Measurements from ENCODE around the gene MKRN2.
"Not testable (repeated sequence)": the region's sequence is repeated elsewhere in the genome, so short reads cannot be mapped to it uniquely, and the experiment has no call there.

The MKRN2 gene

DNA sequence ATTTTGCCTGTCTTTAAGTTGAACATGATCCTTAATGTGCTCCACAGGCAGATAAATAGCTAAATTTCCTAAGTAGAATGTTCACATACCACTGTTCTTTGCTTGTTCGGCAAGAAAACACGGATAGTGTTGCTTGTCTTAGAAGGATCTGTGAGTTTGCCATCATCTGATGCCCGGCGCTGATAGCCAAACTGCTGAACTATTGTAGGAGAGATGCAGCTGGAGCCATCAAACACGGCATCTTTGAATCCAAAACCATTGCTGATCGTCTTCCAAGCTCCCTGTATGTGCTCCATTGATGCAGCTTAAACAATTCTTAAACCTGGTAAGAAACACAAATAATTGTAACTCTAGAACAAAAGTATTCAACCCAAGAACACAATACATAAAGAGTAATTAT is 61.5 kb downstream of the MKRN2 start:
- H2AFZ ChIP-seq: no peak overlapping the region
- H3K4me3 ChIP-seq (ENCODE audit: low read depth, low read length): no peak overlapping the region
- peak overlapping the region; percentile 13 for H3K4me2 ChIP-seq (ENCODE audit: low read length)
- no peak overlapping the region for H3K9ac ChIP-seq
- peak overlapping the region; percentile 16 for H3K27ac ChIP-seq
- no peaks in the 10 kb centered on the region for H3K9me3 ChIP-seq (ENCODE audit: control insufficient read depth, low read length)
- H3K36me3 ChIP-seq (ENCODE audit: control insufficient read depth, insufficient read depth, low read length): no peaks in the 10 kb centered on the region
- TF ChIP-seq, protein P1, sequence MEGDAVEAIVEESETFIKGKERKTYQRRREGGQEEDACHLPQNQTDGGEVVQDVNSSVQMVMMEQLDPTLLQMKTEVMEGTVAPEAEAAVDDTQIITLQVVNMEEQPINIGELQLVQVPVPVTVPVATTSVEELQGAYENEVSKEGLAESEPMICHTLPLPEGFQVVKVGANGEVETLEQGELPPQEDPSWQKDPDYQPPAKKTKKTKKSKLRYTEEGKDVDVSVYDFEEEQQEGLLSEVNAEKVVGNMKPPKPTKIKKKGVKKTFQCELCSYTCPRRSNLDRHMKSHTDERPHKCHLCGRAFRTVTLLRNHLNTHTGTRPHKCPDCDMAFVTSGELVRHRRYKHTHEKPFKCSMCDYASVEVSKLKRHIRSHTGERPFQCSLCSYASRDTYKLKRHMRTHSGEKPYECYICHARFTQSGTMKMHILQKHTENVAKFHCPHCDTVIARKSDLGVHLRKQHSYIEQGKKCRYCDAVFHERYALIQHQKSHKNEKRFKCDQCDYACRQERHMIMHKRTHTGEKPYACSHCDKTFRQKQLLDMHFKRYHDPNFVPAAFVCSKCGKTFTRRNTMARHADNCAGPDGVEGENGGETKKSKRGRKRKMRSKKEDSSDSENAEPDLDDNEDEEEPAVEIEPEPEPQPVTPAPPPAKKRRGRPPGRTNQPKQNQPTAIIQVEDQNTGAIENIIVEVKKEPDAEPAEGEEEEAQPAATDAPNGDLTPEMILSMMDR (IDR thresholded peaks at IDR 0.05): no peak
- peaks cover 46% of the 10 kb centered on the region for H3K79me2 ChIP-seq
- H3K4me1 ChIP-seq: peaks cover 8% of the 10 kb centered on the region
- H3K27me3 ChIP-seq (ENCODE audit: control insufficient read depth, insufficient read depth, low read length): no peaks in the 10 kb centered on the region

GRCh38 chr3:12620305-12620704 is 63.4 kb downstream of the MKRN2 start:
- no peak overlapping the region for H3K27ac ChIP-seq
- peaks cover 8% of the 10 kb centered on the region for H3K4me1 ChIP-seq
- no peaks in the 10 kb centered on the region for H3K36me3 ChIP-seq (ENCODE audit: control insufficient read depth, insufficient read depth, low read length)
- H3K4me2 ChIP-seq (ENCODE audit: low read length): no peak overlapping the region
- peaks cover 49% of the 10 kb centered on the region for H3K79me2 ChIP-seq
- H2AFZ ChIP-seq: no peak overlapping the region
- H3K4me3 ChIP-seq (ENCODE audit: low read depth, low read length): no peak overlapping the region
- no peak overlapping the region for H3K9ac ChIP-seq
- H3K27me3 ChIP-seq (ENCODE audit: control insufficient read depth, insufficient read depth, low read length): no peaks in the 10 kb centered on the region
- H3K9me3 ChIP-seq (ENCODE audit: control insufficient read depth, low read length): no peaks in the 10 kb centered on the region
- TF ChIP-seq, protein P1 (IDR thresholded peaks at IDR 0.05): no peak

- no peak overlapping the region for H2AFZ ChIP-seq
- no peak overlapping the region for H3K9ac ChIP-seq
- H3K9me3 ChIP-seq (ENCODE audit: control insufficient read depth, low read length): no peaks in the 10 kb centered on the region
- H3K4me1 ChIP-seq: peaks cover 8% of the 10 kb centered on the region
- TF ChIP-seq, protein P1 (IDR thresholded peaks at IDR 0.05): no peak
- no peak overlapping the region for H3K4me3 ChIP-seq (ENCODE audit: low read depth, low read length)
- no peak overlapping the region for H3K4me2 ChIP-seq (ENCODE audit: low read length)
- H3K79me2 ChIP-seq: peaks cover 49% of the 10 kb centered on the region
- no peaks in the 10 kb centered on the region for H3K36me3 ChIP-seq (ENCODE audit: control insufficient read depth, insufficient read depth, low read length)
- H3K27me3 ChIP-seq (ENCODE audit: control insufficient read depth, insufficient read depth, low read length): no peaks in the 10 kb centered on the region
- H3K27ac ChIP-seq: no peak overlapping the region
Observed at GRCh38 chr3:12620729-12621128, 63.8 kb downstream of the MKRN2 start.

DNA sequence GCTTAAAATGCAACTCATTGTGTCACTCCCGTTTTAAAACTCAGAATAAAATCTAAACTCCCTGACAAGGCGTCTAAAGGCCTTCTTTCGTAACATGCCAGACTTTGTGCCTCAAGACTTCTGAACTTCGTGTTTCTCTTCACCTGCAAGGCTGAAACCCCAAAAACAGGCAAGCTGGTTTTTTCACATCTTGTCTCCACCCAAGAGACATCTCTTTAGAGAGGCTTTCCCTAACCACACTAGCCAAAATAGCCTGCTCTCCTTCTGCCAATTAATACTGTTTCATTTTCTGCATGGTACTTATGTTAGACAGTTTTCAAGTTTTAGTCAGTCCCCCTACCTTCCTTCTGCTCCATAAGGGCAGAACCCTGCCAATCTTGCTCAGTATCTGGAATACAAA is 65.4 kb downstream of the MKRN2 start:
- H3K9me3 ChIP-seq (ENCODE audit: control insufficient read depth, low read length): no peaks in the 10 kb centered on the region
- H3K4me2 ChIP-seq (ENCODE audit: low read length): no peak overlapping the region
- no peak overlapping the region for H3K4me3 ChIP-seq (ENCODE audit: low read depth, low read length)
- H3K36me3 ChIP-seq (ENCODE audit: control insufficient read depth, insufficient read depth, low read length): no peaks in the 10 kb centered on the region
- no peak overlapping the region for H3K9ac ChIP-seq
- peaks cover 8% of the 10 kb centered on the region for H3K4me1 ChIP-seq
- no peaks in the 10 kb centered on the region for H3K27me3 ChIP-seq (ENCODE audit: control insufficient read depth, insufficient read depth, low read length)
- TF ChIP-seq, protein P1 (IDR thresholded peaks at IDR 0.05): no peak
- no peak overlapping the region for H2AFZ ChIP-seq
- no peak overlapping the region for H3K27ac ChIP-seq
- H3K79me2 ChIP-seq: peaks cover 41% of the 10 kb centered on the region

DNA sequence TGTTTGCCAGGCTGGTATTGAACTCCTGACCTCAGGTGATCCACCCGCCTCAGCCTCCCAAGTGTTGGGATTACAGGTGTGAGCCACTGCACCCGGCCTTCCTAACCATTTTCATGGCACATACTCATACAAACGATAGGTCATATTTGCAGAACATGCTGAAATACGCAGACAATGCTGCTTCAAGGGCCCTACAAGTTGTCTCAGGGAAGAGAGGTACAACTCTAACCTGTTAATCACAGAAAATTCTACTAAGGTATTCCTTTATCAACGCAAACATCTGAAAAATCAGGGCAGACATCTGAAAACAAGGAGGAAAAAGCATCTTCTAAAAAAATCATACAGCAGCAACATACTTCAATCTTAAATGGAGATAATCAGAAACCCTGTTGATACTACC is 67.2 kb downstream of the MKRN2 start:
- no peak overlapping the region for H2AFZ ChIP-seq
- no peak overlapping the region for H3K9ac ChIP-seq
- H3K4me1 ChIP-seq: peaks cover under 1% of the 10 kb centered on the region
- peak overlapping the region; percentile 0 for H3K4me2 ChIP-seq (ENCODE audit: low read length)
- TF ChIP-seq, protein P1 (IDR thresholded peaks at IDR 0.05): no peak
- no peaks in the 10 kb centered on the region for H3K9me3 ChIP-seq (ENCODE audit: control insufficient read depth, low read length)
- H3K27ac ChIP-seq: no peak overlapping the region
- no peaks in the 10 kb centered on the region for H3K36me3 ChIP-seq (ENCODE audit: control insufficient read depth, insufficient read depth, low read length)
- H3K79me2 ChIP-seq: peaks cover 46% of the 10 kb centered on the region
- H3K4me3 ChIP-seq (ENCODE audit: low read depth, low read length): no peak overlapping the region
- no peaks in the 10 kb centered on the region for H3K27me3 ChIP-seq (ENCODE audit: control insufficient read depth, insufficient read depth, low read length)

DNA sequence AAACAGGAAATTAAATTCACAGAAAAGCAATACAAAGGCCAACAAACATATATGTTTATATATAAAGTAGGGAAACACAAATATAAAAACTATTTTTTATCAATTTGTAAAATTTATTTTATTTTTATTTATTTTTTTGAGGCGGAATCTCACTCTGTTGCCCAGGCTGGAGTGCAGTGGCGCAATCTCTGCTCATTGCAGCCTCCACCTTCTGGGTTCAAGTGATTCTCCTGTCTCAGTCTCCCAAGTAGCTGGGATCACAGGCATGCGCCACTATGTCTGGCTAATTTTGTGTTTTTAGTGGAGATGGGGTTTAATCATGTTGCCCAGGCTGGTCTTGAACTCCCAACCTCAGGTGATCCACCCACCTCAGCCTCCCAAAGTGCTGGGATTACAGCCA is 68.1 kb downstream of the MKRN2 start:
- H3K9me3 ChIP-seq (ENCODE audit: control insufficient read depth, low read length); H3K27me3 ChIP-seq (ENCODE audit: control insufficient read depth, insufficient read depth, low read length); H3K4me3 ChIP-seq (ENCODE audit: low read depth, low read length); H2AFZ ChIP-seq; H3K9ac ChIP-seq; H3K27ac ChIP-seq; H3K4me1 ChIP-seq; H3K36me3 ChIP-seq (ENCODE audit: control insufficient read depth, insufficient read depth, low read length); H3K4me2 ChIP-seq (ENCODE audit: low read length): not testable (repeated sequence)
- H3K79me2 ChIP-seq: peaks cover 50% of the 10 kb centered on the region
